Stimulated activated CD8-positive, alpha-beta memory T cell treated with anti-CD3 and anti-CD28 coated beads, Interleukin-7, amount 100 ng/mL, for 24 hours (primary cell): Measurements from ENCODE around the gene CAD.

Experiments
- DNase-seq: peaks from one replicate; pipeline ENCODE4 v3.0.0-alpha.2; 2020; ENCODE audit warnings: low read depth

The CAD gene

DNA sequence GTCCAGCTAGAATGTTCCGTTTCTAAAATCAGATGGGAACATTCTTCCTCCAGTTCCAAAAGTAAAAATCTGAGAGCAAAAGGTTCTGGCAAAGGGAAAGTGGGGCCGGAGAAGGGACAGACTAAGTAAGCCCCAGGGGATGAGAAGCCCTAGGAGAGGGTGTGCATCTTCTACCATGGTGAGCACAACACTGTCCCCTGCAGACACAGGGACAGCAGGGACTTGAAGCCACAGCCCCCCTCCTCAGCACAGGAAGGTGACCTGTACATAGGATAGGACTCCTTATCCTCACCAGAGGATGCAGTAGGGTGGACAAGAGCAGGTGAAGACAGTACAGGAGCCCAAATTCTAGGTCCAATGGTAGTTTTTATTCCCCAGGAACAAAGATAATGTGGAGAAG lies 17.9 kb upstream of the CAD start:
- DNase-seq: no peak

DNA sequence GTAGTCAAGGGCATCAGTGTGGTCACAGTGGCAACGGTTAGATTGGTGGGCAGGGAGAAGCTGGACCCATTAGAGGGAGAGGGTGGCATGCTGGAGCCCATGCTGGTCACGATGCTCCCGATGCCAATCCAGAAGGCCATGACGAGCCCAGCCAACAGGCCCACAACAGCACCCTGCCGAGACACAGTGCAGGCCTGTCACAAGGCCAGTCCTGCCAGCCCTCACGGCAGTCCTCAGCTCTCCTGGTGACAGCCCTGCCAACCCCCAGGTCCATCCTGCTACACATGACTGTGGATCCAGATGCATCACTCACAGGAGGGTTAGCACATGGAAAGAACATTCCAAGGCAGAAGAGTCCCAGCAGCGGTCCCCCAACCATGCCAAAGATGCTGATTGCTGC lies 15.5 kb upstream of the CAD start:
- DNase-seq: no peak

DNA sequence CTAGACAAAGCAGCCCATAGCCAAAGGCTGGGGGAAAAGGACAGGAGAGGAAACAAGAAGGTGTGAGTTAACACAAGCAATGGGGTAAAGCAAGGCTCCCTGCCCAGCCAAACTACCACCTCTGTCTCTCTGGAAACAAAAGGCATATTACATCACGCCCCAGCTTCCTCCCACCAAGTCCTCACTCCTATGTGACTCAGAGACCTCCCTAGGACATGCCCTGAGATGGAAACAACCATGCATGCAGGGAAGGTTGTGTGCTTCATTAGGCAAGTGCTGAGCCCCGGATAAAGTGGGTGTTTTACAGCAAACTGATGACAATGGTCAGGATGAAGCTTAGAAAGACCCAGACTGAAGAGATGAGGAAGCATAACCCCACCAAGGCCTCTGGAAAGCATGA lies 14.3 kb upstream of the CAD start:
- DNase-seq: no peak

DNA sequence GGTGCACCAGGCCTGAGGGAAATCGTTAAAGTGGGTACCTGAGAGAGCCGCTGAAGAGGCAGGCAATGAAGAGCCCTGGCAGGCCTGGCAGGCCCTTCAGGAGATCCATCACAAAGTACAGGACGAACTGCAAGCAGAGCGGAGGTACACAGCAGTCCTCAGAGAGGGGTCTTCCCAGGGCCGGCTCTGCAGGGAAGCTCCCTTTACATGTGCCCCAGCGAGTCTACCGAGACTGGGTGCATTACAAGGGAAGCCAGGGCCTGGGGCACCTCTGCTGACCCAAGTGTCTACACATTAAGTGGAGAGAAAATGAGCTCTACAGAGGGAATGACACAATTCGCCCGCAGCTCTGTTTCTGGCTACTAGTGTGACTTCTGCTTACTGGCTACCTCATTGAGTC lies 13.4 kb upstream of the CAD start:
- no peak for DNase-seq

DNA sequence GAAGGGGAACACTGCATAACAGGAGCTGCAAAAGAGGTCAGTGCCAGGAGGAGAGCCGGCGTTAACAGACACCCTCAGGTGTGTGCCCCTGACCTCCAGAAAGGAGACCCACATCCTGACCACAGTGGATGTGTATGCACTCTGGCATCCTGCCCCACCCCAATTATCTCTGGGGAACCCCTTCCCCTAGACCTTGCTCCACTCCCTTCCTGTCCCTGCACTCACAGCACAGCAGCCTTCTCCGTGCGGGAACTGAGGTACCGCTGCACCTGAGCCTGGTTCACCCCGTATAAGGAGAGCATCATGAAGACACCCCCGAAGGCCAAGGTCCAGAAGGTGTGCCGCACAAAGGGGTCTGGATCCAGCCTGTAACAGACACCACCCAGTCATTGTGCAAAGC lies 12.6 kb upstream of the CAD start:
- no peak for DNase-seq

DNA sequence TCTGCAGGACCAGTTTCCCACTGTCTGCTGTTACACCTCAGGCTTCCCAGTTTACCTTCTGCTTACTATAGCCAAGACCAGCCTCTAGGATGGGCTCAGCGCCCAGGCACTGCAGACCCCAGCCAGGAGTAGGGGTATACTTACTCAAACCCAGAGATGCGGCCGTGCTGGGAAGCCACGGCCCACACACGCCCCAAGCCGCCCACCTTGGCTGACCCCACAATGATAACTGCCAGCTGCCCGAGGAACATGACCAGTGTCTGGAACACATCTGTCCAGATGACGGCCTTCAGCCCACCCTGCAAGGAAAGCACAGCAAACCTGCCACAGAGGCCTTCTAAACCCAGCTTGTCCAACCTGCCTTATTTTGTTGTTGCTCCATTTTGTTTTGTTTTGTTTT lies 12.0 kb upstream of the CAD start:
- no peak for DNase-seq

DNA sequence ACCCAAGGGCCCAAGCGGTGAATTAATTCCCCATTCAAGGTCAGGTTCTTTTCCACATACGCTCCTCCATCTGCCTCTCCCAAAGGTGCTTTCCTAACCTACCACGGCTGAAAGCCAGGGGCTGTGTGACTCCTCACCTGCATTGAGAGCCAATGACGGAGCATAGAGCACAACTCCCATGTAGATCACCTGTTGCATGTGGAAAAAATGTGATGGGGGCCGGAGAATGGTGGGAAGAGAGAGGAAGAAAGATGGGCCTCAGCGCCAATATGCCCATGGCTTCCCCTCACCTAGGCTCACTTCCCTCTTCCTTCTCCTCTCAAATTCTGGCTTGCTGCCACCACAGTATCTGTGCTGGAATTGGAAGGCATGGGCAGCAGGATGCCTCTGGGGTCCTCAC lies 10.8 kb upstream of the CAD start:
- no peak for DNase-seq

DNA sequence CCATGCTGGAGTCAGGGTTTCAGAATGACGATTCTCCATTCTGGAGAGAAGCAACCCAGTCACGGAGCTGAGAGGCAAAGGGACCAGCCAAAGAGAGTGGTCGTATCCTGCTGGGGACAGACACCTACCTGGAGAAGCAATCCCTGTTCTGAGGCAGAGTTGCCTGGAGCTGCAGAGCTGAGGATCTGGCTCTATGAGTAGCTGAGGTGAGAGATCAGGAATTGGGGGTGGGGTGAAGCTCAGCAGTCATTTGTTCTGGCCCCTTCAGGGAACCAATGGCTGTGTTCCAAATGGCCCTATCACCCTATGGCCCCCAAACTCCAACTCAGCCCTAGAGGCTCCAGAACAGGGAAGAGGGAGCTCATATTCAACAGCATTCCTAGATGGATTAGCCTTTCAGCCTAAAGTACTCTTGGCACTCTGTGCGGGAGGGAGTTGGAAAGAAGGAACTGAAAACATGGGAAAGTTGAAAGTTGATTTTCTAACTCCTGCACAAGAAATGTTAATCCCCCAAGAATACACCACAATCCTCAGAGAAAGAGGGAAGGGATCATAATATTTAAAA lies 8.6 kb upstream of the CAD start:
- no peak for DNase-seq

DNA sequence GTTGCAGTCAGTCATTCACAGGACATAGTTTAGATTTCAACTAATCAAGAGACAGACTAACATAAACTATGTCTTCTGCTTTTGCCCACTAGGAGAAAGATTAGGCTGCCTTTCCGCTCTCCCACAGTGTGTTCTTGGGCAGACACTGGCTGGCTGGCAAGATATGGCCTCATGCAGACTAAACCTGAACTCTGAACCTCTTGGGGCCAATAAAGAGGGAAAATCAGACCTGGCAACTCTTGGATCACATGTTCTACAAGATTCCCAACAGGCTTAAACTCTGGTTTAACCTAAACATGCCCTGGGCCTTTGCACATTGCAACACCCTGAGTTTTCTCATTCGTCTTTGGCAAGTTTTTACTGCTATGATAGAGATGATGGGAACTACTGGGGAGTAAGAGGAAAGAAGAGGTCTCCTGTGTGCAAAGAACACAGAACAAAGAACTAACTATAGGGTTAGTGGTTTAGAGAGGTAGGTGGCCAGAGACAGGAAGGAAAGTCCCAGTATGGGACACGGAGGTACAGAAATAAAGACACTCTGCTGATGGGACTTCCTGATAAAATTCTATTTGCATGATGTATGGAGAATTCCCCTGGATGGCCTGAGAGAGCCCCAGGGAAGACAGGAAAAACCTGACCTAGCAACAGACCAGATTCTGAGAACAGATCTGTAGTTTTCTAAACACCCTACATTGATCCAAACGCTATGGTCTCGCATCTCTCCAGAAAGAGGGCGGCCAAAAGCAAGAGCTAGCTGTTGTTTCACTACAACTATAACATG lies 7.4 kb upstream of the CAD start:
- DNase-seq: no peak

DNA sequence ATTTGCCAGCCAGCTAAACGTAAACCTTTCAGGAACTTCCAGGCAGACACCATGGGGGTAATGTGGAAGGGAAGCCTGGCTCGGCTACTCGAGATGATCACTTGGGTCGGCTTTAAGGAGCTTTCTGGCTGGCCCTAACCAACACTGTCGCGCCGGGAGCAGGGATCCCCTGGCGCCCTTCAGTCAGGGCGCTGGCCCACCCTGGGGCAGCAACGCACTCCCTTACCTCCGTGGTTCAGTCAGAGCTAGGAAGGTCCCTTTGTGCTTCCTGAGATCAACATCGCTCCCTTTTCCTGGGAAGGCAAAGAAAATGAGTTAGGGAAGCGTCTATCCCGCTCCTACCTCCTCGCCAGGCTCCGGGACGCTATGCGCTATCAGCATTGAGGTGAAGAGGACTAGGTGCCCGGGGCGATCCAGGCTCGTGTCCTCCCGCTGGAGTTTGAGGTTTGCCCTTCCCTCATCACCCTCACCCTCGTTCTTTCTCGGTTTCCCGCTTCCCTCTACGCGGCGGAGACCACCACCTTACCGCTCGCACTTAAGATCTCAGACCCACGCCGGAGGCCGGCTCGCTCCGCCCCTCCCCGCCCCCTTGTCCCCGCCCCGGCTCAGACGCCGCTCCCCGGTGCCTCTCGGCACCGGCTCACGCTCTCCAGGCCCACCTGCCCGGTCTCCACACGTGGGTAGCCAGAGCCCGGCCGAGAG lies 5.8 kb upstream of the CAD start:
- no peak for DNase-seq

DNA sequence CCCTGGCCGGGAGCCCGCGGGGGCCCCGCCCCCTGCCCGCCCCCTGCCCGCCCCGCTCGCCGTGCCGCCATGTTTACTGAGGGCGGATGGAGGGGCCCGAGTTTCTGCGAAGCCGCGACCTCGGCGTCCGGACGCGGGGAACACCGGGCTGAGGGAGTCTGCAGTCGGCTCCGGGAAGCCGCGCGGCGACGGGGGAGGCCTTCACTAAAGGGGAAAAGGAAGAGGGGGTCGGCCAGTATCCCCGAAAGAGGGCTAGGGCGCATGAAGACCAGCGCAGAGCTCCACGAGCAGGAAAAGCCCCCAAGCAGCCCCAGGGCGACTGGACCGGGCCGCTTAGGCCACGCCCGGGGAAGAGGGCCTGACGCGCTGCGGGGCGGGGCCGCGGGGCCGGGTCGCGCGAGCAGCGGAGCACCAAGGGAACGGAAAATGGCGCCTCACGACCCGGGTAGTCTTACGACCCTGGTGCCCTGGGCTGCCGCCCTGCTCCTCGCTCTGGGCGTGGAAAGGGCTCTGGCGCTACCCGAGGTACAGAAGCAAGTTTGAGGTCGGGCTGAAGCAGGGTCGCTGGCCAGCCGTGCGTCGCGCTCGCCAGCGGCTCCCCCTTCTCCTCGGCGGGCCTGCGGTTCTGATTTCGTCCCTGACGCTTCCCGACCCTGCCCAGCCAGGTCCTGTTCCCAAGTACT lies 5.1 kb upstream of the CAD start, which contains the start of the genes ATRAID and SLC5A6:
Gene ATRAID, plus strand, starts transcription at position 99 of the 683 bp plus-strand sequence. Its CDS starts 328 bp downstream, at position 427.
Gene SLC5A6, minus strand, starts transcription at position 326 of the 683 bp plus-strand sequence. CDS start 4,618 bp downstream, outside the sequence.
- peak; percentile 76 for DNase-seq

DNA sequence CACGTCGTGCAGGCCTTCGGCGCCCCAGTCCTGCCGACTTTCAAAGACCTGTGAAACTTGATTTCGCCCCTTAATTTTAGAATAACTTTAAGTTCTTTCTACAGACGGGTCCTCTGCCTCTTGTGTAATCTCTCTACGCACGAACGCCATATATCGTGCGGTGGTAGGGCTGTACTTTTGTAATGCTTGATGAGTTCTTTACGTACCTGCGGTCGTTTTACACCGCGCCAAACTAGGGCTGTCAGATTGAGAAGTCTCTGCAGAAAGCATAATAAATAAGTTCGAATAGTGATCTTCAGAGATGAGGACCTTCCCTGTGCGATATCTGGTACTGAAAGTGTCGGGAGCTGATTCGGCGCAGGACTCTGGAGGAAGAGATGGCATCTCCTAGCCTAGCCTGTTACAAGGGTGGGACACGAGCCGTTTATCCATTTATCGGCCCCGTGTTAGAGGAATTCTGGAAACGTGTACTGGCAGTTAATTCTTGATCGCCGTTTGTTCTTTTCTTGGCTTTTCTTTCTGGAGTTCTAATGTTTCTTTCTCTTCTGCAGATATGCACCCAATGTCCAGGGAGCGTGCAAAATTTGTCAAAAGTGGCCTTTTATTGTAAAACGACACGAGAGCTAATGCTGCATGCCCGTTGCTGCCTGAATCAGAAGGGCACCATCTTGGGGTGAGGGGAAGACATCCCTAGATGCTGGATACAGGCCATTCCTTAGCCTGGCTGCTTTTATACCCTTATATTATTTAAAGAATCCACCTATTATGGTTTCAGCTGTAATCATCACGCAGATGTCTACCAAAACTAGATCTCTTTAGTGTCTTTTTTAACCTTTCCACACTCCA lies 4.3 kb upstream of the CAD start:
- DNase-seq: no peak

DNA sequence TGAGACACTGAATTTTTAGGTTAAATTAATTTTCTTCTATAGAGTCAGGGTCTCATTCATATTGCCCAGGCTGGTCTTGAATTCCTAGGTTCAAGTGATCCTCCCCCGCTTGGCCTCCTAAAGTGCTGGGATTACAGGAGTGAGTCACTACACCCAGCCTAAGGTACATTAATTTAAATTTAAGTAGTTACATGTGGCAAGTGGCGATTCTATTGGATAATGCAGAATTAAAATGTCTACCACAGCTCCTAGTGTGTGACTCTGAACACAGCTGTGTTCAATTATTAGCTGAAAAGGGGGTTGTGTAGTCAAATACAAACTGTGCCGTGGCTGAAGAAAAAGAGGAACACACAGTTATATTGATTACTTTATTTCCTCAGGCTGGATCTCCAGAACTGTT lies 2.2 kb upstream of the CAD start:
- no peak for DNase-seq

DNA sequence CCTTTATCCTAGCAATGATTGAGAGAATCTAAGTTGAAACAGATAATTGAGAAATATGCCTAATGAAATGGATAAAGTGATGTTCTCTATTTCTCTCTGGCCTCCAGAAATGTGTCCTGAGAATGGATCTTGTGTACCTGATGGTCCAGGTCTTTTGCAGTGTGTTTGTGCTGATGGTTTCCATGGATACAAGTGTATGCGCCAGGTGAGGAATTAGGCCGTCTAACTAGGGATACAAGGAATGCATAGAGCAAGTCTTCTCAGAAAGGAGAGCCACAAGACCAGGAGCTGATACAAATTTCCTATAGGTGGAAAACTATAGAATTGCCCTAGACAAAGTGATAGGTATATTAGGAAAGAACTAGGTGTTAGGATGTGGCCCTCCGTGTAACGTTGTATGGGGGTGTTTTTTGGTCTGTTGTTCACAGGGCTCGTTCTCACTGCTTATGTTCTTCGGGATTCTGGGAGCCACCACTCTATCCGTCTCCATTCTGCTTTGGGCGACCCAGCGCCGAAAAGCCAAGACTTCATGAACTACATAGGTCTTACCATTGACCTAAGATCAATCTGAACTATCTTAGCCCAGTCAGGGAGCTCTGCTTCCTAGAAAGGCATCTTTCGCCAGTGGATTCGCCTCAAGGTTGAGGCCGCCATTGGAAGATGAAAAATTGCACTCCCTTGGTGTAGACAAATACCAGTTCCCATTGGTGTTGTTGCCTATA lies 592 bp upstream of the CAD start:
- no peak for DNase-seq

DNA sequence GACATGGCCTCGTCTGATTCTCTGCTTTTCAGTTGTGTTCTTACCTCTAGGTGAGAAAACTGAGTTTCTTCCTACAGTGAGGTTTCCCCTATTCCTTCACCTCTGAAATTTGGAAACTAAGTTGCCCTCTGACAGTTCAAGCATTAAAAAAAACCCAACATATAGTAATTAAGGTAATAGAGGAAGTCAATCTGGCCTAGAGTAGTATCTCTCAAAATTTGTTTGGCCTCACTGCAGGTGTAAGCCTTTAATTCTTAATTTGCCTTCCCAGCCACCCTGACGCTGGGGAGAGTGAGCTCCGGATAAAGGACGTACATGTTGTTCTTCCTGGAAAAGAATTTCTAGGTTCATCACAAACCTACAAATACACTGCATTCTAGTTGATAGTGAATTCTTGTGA lies 1.4 kb downstream of the CAD start:
- no peak for DNase-seq

DNA sequence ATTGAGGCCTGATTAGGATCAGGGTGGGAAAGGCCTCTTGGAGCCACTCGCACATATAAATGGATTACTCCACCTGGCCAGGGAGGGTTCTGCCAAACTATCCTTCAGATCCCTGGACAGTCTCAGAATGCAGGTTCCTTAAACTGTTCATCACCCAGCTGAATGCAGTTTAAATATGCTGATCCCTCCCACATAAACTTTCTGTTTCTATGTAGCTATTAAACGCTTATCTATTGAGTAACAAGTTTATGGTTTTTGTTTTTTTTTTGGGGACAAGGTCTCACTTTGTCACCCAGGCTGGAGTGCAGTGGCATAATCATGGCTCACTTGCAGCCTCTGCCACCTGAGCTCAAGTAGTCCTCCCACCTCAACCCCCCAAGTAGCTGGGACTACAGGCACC lies 1.9 kb downstream of the CAD start:
- DNase-seq: no peak

DNA sequence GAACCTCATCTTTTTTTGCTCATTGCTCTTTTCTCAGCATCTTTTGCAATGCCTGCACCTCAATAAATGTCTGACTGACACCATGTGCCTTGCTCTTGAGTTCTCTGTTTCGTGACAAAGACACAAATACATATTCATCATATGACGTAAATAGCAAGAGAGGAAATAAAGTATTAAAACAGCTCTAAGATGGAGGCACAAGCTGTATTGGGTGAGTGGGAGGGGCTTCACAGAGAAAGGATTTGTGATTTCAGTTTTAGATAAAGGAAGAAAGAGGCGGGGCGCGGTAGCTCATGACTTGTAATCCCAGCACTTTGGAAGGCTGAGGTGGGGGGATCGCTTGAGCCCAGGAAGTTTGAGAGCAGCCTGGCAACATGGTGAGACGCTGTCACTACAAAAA lies 2.9 kb downstream of the CAD start:
- no peak for DNase-seq

DNA sequence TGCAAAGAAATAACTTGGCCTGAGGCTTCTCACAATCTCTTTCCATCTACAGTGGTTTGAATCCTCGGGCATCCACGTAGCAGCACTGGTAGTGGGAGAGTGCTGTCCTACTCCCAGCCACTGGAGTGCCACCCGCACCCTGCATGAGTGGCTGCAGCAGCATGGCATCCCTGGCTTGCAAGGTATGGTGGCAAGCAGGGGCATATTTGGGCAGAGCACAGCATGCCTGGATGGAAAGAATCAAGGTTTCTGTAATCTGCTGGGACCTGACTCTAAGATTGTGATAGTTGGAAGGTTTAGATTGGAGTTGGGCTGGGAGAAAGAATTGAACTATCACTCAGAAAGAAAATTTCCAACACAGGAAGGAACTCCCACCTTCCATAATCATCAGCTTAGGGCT lies 4.0 kb downstream of the CAD start:
- no peak for DNase-seq

DNA sequence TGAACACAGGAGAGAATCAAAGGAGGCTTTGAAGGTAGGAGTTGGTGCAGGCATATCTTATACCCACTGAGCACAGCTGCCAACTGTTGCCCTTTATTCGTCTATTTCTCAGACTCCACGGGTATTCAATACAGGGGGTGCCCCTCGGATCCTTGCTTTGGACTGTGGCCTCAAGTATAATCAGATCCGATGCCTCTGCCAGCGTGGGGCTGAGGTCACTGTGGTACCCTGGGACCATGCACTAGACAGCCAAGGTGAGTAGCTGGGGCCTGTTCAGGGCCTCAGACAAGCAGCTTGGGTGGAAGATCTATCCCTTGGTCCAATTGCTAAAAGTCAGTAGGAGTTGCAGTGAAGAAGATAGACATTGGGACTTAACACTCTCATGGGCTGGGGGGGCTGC lies 5.2 kb downstream of the CAD start:
- DNase-seq: no peak

DNA sequence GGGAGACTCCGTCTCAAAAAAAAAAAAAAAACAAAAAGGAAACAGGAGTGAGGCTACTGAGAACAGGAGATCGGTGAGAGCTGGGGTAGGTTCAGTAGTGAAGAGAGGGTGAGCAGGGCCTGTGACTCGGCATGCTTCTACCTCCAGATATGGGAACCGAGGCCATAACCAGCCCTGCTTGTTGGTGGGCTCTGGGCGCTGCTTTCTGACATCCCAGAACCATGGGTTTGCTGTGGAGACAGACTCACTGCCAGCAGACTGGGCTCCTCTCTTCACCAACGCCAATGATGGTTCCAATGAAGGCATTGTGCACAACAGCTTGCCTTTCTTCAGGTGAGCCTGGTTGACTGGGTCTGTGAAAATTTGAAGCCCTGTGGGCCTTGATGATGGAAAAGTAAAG lies 6.2 kb downstream of the CAD start:
- no peak for DNase-seq

DNA sequence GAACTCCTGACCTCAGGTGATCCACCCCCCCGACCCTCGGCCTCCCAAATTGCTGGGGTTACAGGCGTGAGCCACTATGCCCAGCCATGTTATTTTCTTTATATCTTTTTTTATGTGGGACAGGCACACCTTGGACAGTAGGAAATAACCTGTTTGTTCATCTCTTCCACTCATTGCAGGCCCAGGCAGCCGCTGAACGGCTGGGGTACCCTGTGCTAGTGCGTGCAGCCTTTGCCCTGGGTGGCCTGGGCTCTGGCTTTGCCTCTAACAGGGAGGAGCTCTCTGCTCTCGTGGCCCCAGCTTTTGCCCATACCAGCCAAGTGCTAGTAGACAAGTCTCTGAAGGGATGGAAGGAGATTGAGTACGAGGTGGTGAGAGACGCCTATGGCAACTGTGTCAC lies 8.4 kb downstream of the CAD start:
- DNase-seq: no peak
